NCI-H82 (cell line): Measurements from ENCODE around the gene MYOD1.

Experiments used
- DNase-seq: peaks from one replicate; lab custom pipeline; 2025; lab: John Stamatoyannopoulos, UW

The MYOD1 gene

GRCh38 chr11:17734986-17735817 is 15.8 kb downstream of the MYOD1 start:
- peak; percentile 63 for DNase-seq

- peak; percentile 76 for DNase-seq
These were observed 16.6 kb downstream of the MYOD1 start for GRCh38 chr11:17735818-17736578.

- no peak for DNase-seq
These were observed 17.2 kb downstream of the MYOD1 start for GRCh38 chr11:17736579-17736893.

GRCh38 chr11:17736930-17737817 is 17.8 kb downstream of the MYOD1 start:
- peak; percentile 30 for DNase-seq

GRCh38 chr11:17738151-17738973 is 19.0 kb downstream of the MYOD1 start:
- peak; percentile 12 for DNase-seq

DNA sequence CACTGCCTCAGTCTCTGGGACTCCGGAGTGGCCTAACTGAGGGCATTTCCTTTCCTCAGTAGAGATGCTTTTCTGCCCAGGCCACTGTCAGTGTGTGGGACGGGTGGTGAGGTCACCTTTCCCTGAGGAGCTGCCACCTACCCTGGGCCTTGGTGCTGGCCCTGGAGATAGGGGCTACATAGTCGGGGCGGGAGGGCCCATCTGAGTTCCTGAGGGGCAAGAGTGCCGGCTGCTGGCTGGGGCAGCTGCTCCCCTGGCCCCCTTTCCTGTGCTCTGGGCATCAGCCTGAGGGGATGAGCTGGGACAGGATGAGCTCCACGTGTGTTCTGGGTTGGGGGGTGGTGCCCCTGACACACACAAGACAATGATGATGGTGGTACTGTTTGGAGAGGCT is 20.6 kb downstream of the MYOD1 start:
- no peak for DNase-seq

DNA sequence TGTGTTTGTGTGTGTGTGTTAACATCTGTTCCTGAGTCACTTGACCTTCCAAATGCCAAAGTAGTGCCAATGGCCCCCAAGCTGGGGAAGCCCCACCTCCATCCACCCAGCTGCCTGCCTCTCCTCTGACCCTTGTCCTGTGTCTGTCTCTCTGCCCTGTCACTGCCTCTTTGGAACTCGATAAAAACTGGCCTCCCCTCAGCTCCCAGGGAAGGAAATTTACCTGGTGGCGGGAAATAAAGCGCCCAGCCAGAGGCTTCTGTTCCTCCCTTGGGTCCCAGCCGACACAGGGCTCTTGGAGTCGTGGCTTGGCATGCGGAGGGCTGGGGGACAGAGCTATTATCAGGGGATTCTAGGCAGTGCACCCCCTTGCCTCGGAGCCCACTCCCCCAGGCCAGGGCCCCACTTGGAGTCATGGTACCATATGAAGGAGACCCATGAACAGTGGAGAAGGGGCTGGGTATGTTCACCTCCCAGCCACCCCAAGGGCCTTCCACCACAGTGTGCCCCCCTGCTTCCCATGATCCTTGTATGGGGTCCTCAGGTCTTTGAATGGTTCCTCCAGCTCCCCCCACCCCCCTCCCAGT is 21.4 kb downstream of the MYOD1 start:
- DNase-seq = no peak

- no peak for DNase-seq
These were observed 22.1 kb downstream of the MYOD1 start for GRCh38 chr11:17741487-17741886.

DNA sequence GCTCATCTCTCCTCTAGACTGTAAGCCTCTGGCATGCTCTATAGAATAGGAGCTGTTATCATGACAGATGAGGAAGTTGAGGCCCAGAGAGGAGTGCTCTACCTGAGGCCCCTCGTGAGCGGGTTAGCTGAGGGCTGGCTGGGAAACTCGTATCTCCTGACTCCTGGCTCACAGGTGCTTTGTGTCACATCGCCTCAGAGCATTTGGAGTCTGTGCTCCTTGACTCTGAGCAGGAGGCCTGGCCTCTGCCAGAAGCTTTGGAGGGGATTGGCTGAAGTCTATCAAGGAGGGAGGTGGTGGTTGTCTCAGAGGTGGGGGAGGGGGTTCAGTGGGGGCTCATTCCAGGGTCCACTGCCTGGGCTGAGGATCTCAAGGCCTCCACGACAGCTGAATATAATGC is 22.6 kb downstream of the MYOD1 start:
- DNase-seq = no peak

- DNase-seq = no peak
These were observed 23.8 kb downstream of the MYOD1 start for GRCh38 chr11:17743026-17743807.

GRCh38 chr11:17743808-17744119 is 24.4 kb downstream of the MYOD1 start:
- DNase-seq = no peak

DNA sequence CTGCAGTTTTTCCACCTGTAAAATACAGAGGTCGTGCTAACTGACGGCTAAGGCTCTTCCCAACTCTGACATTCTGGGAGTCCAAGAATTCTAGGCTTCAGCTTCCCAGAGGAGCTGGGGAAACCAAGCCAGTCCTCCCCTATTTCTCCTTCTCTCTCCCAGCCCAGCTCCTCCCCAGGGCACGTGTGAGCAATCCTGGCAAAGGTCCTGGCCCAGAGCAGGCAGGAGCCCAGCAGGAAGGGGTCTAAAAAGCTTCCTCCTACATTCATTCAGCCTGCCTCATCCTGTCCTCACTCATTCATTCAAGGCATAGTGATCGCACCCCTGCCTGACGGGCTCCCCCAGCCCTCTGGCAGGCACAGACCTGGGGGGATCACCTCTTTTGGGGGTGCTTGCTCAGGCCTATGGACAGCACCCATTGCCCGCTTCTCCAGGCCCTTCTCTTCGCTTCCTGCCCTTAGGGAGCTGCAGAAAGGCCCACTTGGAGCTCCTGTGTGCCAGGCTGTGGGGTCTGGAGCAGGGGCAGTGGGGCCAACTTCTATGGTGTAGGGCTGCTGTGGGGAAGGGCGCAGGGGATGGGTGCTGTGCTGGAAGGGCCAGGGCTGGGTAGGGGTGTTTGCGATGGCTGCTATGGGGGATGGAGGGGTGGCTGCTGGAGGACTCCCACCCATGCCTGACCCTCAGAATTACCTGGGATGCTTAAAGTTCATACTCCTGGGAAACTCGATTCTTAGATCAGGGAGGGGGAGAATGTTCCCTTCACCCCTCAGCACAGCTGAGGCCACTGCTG is 25.0 kb downstream of the MYOD1 start:
- DNase-seq = no peak

GRCh38 chr11:17745023-17745772 is 25.8 kb downstream of the MYOD1 start:
- DNase-seq = no peak

GRCh38 chr11:17746096-17746495 is 26.7 kb downstream of the MYOD1 start:
- no peak for DNase-seq

DNA sequence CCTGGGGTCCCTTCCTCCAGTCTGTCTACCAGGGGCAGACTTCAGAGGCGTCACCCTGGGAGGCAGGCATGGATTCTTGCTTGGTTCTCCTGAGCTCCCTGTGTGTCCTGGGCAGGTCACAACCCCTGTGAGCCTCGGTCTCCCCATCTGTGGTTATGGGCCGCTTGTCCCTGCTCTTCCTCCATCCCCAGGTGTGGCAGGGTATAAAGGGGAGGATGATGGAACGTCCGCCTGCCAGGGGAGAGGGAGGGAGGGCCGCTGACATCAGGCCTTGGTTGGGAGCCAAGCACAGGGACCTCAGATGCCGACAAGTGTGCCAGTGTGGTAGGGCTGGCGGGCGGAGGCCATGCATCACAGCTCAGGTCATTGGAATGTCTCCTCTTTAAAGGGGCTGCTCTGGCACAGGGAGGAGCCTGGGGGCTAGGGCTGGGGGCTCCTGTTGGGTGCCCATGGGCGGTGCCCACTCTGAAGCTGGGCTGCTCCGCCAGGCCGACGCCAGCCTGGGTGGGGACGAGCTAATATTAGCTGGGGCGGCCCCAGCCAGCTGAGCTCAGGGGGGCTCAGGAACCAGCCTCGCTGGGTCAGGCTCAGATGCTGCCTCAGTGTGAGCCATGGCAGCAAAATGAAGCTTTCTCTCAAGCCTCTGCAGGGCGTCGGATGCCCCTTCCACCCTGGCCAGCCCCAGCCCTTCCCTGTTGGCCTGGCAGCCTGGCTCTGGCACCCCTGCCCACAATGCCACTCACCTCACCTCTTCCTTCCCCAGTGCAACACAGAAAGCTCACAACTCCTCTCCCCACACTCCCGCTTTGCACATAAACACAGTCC is 28.0 kb downstream of the MYOD1 start:
- DNase-seq = no peak

DNA sequence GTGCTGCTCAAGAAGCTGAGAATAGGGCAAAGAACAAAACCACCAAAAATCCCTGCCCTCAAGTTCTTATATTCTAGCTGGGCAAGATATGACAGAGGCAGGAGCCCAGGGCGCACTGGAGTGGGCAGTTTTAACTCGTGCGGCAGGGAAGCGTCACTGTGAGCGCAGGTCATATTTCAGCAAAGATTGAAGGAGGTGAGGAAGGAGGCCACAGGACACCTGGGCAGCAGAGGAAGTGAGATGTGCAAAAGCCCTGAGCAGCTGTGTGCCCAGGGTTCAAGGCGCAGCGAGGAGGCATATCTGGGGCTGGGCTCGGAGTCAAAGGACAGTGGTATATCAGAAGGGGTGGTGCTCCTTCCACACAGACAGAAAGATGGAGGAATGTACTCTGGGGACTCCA is 28.7 kb downstream of the MYOD1 start:
- no peak for DNase-seq

DNA sequence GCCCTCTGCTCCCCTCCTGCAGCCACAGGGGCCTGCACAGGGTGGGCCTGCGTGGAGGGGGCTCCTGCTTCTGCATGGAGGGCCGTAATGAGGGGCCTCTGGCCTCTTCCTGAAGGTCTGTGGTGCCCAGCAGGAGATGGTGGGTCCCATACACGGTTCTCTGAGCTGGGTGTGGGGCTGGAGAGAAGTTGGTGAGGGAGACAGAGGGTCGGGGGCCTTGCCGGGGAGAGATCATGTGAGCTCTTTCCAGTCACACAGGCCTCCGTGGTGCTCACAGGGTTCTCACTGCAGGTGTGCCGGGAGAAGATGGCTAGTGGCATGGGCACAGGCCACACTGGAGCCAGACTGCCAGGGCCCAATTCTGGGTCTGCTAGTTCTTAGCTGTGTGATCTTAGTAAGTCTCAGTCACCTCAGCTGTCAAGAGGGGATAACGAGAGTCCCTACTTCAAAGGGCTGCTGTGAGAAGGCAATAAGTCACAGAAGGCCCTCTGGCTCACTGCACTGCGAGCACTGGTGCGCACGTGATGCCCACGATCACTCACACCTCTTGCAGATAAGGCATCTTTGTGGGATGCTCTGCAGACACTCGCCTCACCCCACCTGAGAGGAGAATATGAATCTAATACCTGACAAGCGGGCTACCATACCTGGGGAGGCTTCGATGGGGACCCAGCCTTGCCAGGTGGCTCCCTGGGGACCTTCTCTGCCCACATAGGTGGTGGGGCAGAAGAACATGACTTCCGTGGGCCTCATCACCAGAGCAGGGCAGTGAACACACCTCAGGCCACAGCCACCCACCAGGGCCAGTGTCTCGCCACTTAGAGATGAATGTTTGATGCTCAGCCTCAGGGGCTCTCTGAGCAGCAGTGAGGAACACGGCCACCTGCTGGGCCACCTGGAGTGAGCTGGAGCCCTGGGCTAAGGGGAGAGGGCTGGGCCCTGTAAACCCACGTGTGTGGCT is 29.7 kb downstream of the MYOD1 start:
- no peak for DNase-seq
